ENCODE data around the gene DAGLA. TPM values are rescaled to one million over a fixed set of nuclear protein-coding genes. Genes with fewer than 3 reads are reported as not detected.

DAGLA gene
- total RNA-seq, 6 donors from 2014 or later, result 3.0 to 11.0 (median 8.0) TPM

DNA sequence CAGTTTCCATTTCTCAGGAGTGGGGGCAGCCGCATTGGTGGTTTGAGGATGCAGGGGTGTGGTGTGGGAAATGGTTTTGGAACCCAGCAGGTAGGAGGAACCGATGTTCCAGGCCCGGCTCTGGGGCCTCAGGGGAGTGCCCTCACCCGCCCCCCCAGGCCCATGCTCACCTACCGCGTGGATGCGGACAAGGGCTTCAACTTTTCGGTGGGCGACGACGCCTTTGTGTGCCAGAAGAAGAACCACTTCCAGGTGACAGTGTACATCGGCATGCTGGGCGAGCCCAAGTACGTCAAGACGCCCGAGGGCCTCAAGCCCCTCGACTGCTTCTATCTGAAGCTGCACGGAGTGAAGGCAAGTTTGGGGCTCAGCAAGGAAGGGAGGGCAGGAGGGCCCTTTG lies 93.6 kb downstream of the DAGLA start:
- WGBS, 2 donors, result 93% methylated on average over 16 to 18 of the region's 18 CpGs
- H3K36me3 ChIP-seq, result no peaks in the 10 kb centered on the region
- no peak overlapping the region for H3K27ac ChIP-seq
- peaks cover 9 to 26% (median 17%) of the 10 kb centered on the region in 4 donors for H3K4me1 ChIP-seq
- DNase-seq (no peak), ATAC-seq (ENCODE audit: low FRiP score in 2 of 2) (no peak)
- H3K27me3 ChIP-seq, result no peaks in the 10 kb centered on the region
- TF ChIP-seq EP300 (IDR thresholded peaks at IDR 0.05) (no peak), POLR2A (IDR thresholded peaks at IDR 0.05) (no peak), POLR2AphosphoS5 (IDR thresholded peaks at IDR 0.05) (no peak)
- TF ChIP-seq, protein P1, sequence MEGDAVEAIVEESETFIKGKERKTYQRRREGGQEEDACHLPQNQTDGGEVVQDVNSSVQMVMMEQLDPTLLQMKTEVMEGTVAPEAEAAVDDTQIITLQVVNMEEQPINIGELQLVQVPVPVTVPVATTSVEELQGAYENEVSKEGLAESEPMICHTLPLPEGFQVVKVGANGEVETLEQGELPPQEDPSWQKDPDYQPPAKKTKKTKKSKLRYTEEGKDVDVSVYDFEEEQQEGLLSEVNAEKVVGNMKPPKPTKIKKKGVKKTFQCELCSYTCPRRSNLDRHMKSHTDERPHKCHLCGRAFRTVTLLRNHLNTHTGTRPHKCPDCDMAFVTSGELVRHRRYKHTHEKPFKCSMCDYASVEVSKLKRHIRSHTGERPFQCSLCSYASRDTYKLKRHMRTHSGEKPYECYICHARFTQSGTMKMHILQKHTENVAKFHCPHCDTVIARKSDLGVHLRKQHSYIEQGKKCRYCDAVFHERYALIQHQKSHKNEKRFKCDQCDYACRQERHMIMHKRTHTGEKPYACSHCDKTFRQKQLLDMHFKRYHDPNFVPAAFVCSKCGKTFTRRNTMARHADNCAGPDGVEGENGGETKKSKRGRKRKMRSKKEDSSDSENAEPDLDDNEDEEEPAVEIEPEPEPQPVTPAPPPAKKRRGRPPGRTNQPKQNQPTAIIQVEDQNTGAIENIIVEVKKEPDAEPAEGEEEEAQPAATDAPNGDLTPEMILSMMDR (IDR thresholded peaks at IDR 0.05), result no peak
- no peak overlapping the region for H3K4me3 ChIP-seq
- H3K9me3 ChIP-seq, result no peaks in the 10 kb centered on the region

DNA sequence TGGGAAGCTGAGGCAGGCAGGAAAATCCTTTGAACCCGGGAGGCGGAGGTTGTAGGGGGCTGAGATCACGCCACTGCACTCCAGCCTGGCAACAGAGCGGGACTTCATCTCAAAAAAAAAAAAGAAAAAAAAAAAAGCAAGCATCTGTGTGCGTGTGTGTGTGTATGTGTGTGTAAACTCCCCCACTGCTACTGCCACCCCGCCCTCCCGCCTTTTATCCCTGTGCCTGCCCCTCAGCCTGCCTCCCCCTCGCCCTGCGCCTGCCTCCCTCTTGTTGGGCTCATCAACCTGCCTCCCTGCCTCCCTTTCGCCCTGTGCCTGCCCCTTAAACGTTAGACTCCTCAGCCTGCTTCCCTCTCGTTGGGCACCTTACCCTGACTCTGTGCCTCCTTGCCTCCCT lies 94.2 kb downstream of the DAGLA start:
- WGBS, 2 donors, result 87% methylated on average over 12 of the region's 12 CpGs
- H3K27ac ChIP-seq, result no peak overlapping the region
- H3K4me1 ChIP-seq, result peaks cover 9 to 26% (median 16%) of the 10 kb centered on the region in 4 donors
- no peak for ATAC-seq (ENCODE audit: low FRiP score in 2 of 2)
- no peaks in the 10 kb centered on the region for H3K27me3 ChIP-seq
- H3K9me3 ChIP-seq, result no peaks in the 10 kb centered on the region
- no peak for TF ChIP-seq EP300 (IDR thresholded peaks at IDR 0.05)
- TF ChIP-seq, protein P1 (IDR thresholded peaks at IDR 0.05), result no peak
- TF ChIP-seq POLR2A (IDR thresholded peaks at IDR 0.05), result no peak
- TF ChIP-seq POLR2AphosphoS5 (IDR thresholded peaks at IDR 0.05), result no peak
- H3K36me3 ChIP-seq, result no peaks in the 10 kb centered on the region
- DNase-seq, result no peak
- no peak overlapping the region for H3K4me3 ChIP-seq

DNA sequence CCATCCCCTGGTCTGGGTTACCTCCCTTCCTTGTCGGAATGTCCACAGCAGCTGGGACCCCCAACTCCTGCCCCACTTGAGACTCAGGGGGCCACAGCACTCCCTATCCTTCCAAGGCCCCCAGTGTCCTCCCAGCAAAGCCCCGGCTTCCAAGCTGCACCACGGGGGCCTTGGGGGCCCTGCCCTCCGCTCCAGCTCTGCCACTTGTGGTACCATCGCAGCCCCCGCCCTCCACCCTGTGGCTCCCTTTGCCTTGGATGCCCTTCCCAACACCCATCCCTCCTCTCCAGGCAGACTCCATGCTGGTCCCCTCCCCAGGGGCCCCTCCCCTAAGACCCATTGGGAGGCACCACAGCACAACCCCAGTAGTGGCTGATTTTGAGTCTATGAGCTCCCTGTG lies 94.9 kb downstream of the DAGLA start:
- Histone ChIP-seq H3K4me3 (no peak overlapping the region), H3K4me1 (peaks cover 9 to 26% (median 14%) of the 10 kb centered on the region in 4 donors), H3K27me3 (no peaks in the 10 kb centered on the region), H3K9me3 (no peaks in the 10 kb centered on the region), H3K27ac (no peak overlapping the region), H3K36me3 (no peaks in the 10 kb centered on the region)
- 95% methylated on average over 6 of the region's 6 CpGs for WGBS, 2 donors
- TF ChIP-seq EP300 (IDR thresholded peaks at IDR 0.05) (no peak), POLR2AphosphoS5 (IDR thresholded peaks at IDR 0.05) (no peak), POLR2A (IDR thresholded peaks at IDR 0.05) (no peak)
- TF ChIP-seq, protein P1 (IDR thresholded peaks at IDR 0.05), result no peak
- no peak for DNase-seq
- ATAC-seq (ENCODE audit: low FRiP score in 2 of 2), result no peak

DNA sequence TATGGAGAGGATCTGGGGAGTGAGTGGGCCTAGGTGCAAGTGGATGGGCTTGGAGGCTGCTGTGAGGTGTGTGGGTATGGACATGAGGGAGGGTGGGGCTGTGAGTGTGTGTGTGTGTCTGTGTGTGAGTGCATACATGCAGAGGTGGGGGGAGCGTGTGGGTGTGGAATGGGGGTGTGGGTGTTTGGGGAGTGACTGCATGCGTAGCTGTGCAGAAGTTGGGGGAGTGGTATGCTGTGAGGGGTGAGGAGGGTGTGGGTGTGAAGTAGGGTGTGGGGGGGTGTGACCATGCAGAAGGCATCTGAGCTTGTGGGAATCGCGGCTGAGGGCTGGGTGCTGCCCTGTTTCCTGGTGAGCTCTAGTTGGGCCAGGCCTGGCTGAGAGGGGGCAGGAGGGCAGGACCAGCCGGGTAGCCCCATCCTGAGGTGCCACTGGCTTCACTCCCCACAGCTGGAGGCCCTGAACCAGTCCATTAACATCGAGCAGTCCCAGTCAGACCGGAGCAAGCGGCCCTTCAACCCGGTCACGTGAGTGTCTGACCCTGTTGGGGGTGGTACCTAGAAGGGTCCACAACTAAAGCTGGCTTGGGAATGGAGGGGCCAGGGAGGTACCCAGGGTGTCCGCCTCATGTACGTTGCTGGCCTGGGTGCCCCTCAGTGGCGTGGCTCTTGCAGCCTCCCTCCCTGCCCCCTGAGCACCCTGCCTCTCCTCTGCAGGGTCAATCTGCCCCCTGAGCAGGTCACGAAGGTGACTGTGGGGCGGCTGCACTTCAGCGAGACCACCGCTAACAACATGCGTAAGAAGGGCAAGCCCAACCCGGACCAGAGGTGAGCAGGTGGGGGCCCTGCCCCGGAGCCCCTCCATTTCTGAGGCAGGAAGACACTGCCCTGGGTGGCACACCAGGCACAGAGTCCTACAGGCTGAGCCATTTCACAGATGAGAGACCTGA lies 95.7 kb downstream of the DAGLA start:
- WGBS, 2 donors, result 65 to 84% methylated on average over 10 to 16 of the region's 20 CpGs
- Histone ChIP-seq H3K27me3 (no peaks in the 10 kb centered on the region), H3K27ac (no peak overlapping the region), H3K9me3 (no peaks in the 10 kb centered on the region), H3K36me3 (no peaks in the 10 kb centered on the region), H3K4me3 (no peak overlapping the region), H3K4me1 (peaks cover 9 to 26% (median 14%) of the 10 kb centered on the region in 4 donors)
- no peak for ATAC-seq (ENCODE audit: low FRiP score in 2 of 2)
- DNase-seq, result no peak
- TF ChIP-seq, protein P1 (IDR thresholded peaks at IDR 0.05), result no peak
- TF ChIP-seq EP300 (IDR thresholded peaks at IDR 0.05) (no peak), POLR2AphosphoS5 (IDR thresholded peaks at IDR 0.05) (no peak)
